Effector memory CD4-positive, alpha-beta T cell (primary cell): Measurements from ENCODE around the gene ERO1A.

Experiments used
- DNase-seq, 3 donors: peaks; one replicate each; pipeline ENCODE4 v3.0.0-alpha.2; 2020
- H3K27ac ChIP-seq: 2 replicates; pipeline ENCODE4 v1.7.0; 2013; ENCODE audit warnings: mild to moderate bottlenecking, low read length, moderate library complexity; ENCODE audit not compliant: insufficient read depth, poor library complexity, severe bottlenecking
- H3K27me3 ChIP-seq: replicated peaks from 2 replicates; pipeline ENCODE4 v1.7.0; 2013; ENCODE audit warnings: mild to moderate bottlenecking, low read length; ENCODE audit not compliant: insufficient read depth, control insufficient read depth, poor library complexity, severe bottlenecking
- H3K36me3 ChIP-seq: 2 replicates; pipeline ENCODE4 v1.7.0; 2013; ENCODE audit warnings: mild to moderate bottlenecking, low read length, moderate library complexity; ENCODE audit not compliant: control insufficient read depth, insufficient read depth
- H3K4me1 ChIP-seq: 2 replicates; pipeline ENCODE4 v1.7.0; 2013; ENCODE audit warnings: low read length, mild to moderate bottlenecking; ENCODE audit not compliant: control insufficient read depth, insufficient read depth, poor library complexity, severe bottlenecking
- H3K4me3 ChIP-seq: 2 replicates; pipeline ENCODE4 v1.7.0; 2013; ENCODE audit warnings: low read length, low read depth, mild to moderate bottlenecking; ENCODE audit not compliant: insufficient read depth, poor library complexity, severe bottlenecking
- H3K9me3 ChIP-seq: 2 replicates; pipeline ENCODE4 v1.7.0; 2013; ENCODE audit warnings: mild to moderate bottlenecking, low read length, moderate library complexity; ENCODE audit not compliant: control insufficient read depth

ERO1A gene

GRCh38 chr14:52700701-52701172, 5.4 kb upstream of the ERO1A start:
- Histone ChIP-seq H3K27me3 (no peaks in the 10 kb centered on the region), H3K4me1 (no peaks in the 10 kb centered on the region), H3K4me3 (no peak overlapping the region), H3K27ac (no peak overlapping the region), H3K9me3 (no peaks in the 10 kb centered on the region), H3K36me3 (no peaks in the 10 kb centered on the region)
- no peak for DNase-seq

- Histone ChIP-seq H3K36me3 (no peaks in the 10 kb centered on the region), H3K4me1 (peaks cover 5% of the 10 kb centered on the region), H3K4me3 (peak overlapping the region; percentile 93), H3K27ac (peak overlapping the region; percentile 80), H3K9me3 (no peaks in the 10 kb centered on the region), H3K27me3 (no peaks in the 10 kb centered on the region)
- DNase-seq, result peak; percentile 40 to 49 (median 47)
These were observed 437 bp downstream of the ERO1A start for GRCh38 chr14:52694761-52695480.

- Histone ChIP-seq H3K4me1 (peaks cover 5% of the 10 kb centered on the region), H3K9me3 (no peaks in the 10 kb centered on the region), H3K4me3 (no peak overlapping the region), H3K36me3 (no peaks in the 10 kb centered on the region), H3K27ac (no peak overlapping the region), H3K27me3 (no peaks in the 10 kb centered on the region)
- DNase-seq, result no peak
These were observed 1.8 kb downstream of the ERO1A start for GRCh38 chr14:52693532-52693931.

- H3K27ac ChIP-seq, result no peak overlapping the region
- peaks cover 5% of the 10 kb centered on the region for H3K4me1 ChIP-seq
- no peaks in the 10 kb centered on the region for H3K9me3 ChIP-seq
- no peaks in the 10 kb centered on the region for H3K36me3 ChIP-seq
- no peaks in the 10 kb centered on the region for H3K27me3 ChIP-seq
- H3K4me3 ChIP-seq, result no peak overlapping the region
- DNase-seq, result no peak
These were observed 2.3 kb downstream of the ERO1A start for GRCh38 chr14:52693036-52693435.

- no peaks in the 10 kb centered on the region for H3K27me3 ChIP-seq
- H3K27ac ChIP-seq, result no peak overlapping the region
- H3K4me1 ChIP-seq, result peaks cover 5% of the 10 kb centered on the region
- H3K9me3 ChIP-seq, result no peaks in the 10 kb centered on the region
- H3K36me3 ChIP-seq, result no peaks in the 10 kb centered on the region
- no peak for DNase-seq
- no peak overlapping the region for H3K4me3 ChIP-seq
These were observed 3.0 kb downstream of the ERO1A start for GRCh38 chr14:52692248-52692962.

- Histone ChIP-seq H3K9me3 (no peaks in the 10 kb centered on the region), H3K27ac (no peak overlapping the region), H3K36me3 (no peaks in the 10 kb centered on the region), H3K27me3 (no peaks in the 10 kb centered on the region), H3K4me3 (no peak overlapping the region), H3K4me1 (peaks cover 5% of the 10 kb centered on the region)
- no peak for DNase-seq
These were observed 4.2 kb downstream of the ERO1A start for GRCh38 chr14:52690983-52691760.

- peaks cover 4% of the 10 kb centered on the region for H3K4me1 ChIP-seq
These were observed 9.2 kb downstream of the ERO1A start for GRCh38 chr14:52686176-52686575.

GRCh38 chr14:52683985-52684520, 11.3 kb downstream of the ERO1A start:
- Histone ChIP-seq H3K27ac (peak overlapping the region; percentile 23), H3K9me3 (no peaks in the 10 kb centered on the region), H3K4me3 (no peak overlapping the region), H3K27me3 (no peaks in the 10 kb centered on the region), H3K4me1 (peaks cover 4% of the 10 kb centered on the region), H3K36me3 (peaks cover 10% of the 10 kb centered on the region)
- DNase-seq, result no peak

More at GRCh38 chr14:52686176-52686575, 9.2 kb downstream of the ERO1A start:
- H3K4me3 ChIP-seq, result no peak overlapping the region
- no peak overlapping the region for H3K27ac ChIP-seq
- H3K9me3 ChIP-seq, result no peaks in the 10 kb centered on the region
- peaks cover under 1% of the 10 kb centered on the region for H3K36me3 ChIP-seq
- no peak for DNase-seq
- no peaks in the 10 kb centered on the region for H3K27me3 ChIP-seq

- Histone ChIP-seq H3K36me3 (peaks cover 26% of the 10 kb centered on the region), H3K4me1 (no peaks in the 10 kb centered on the region), H3K9me3 (no peaks in the 10 kb centered on the region), H3K27ac (no peak overlapping the region), H3K4me3 (no peak overlapping the region), H3K27me3 (no peaks in the 10 kb centered on the region)
- no peak for DNase-seq
These were observed 16.8 kb downstream of the ERO1A start for GRCh38 chr14:52678591-52678990.
